NCI-H128 (cell line): ENCODE data around the gene DTNA.

Source experiments
- DNase-seq: peaks from one replicate; lab custom pipeline; 2025; ENCODE audit not compliant: unreplicated experiment; lab: John Stamatoyannopoulos, UW

The DTNA gene

GRCh38 chr18:34767601-34768027 lies 57.5 kb downstream of the DTNA start:
- no peak for DNase-seq

- no peak for DNase-seq
These were observed 61.9 kb downstream of the DTNA start for GRCh38 chr18:34771958-34772357.

- no peak for DNase-seq
These were observed 62.8 kb downstream of the DTNA start for GRCh38 chr18:34772887-34773286.

- DNase-seq, result no peak
These were observed 63.3 kb downstream of the DTNA start for GRCh38 chr18:34773378-34773777.

- DNase-seq, result peak; percentile 34
These were observed 64.1 kb downstream of the DTNA start for GRCh38 chr18:34773961-34774766.

- no peak for DNase-seq
These were observed 65.4 kb downstream of the DTNA start for GRCh38 chr18:34775461-34775860.

GRCh38 chr18:34779112-34779511 lies 69.0 kb downstream of the DTNA start:
- DNase-seq, result no peak

GRCh38 chr18:34780856-34781255 lies 70.8 kb downstream of the DTNA start:
- DNase-seq, result no peak

GRCh38 chr18:34783501-34783900 lies 73.4 kb downstream of the DTNA start:
- no peak for DNase-seq

- no peak for DNase-seq
These were observed 76.2 kb downstream of the DTNA start for GRCh38 chr18:34786162-34786741.

- peak; percentile 67 for DNase-seq
These were observed 77.9 kb downstream of the DTNA start for GRCh38 chr18:34787931-34788532.

- no peak for DNase-seq
These were observed 79.8 kb downstream of the DTNA start for GRCh38 chr18:34789768-34790344.

- no peak for DNase-seq
These were observed 84.2 kb downstream of the DTNA start for GRCh38 chr18:34794348-34794747.

GRCh38 chr18:34795070-34795732 lies 85.1 kb downstream of the DTNA start:
- DNase-seq, result no peak

- DNase-seq, result no peak
These were observed 86.0 kb downstream of the DTNA start for GRCh38 chr18:34796035-34796657.

- DNase-seq, result no peak
These were observed 89.2 kb downstream of the DTNA start for GRCh38 chr18:34799291-34799690.

GRCh38 chr18:34800381-34800780 lies 90.3 kb downstream of the DTNA start:
- DNase-seq, result no peak

- DNase-seq, result no peak
These were observed 91.7 kb downstream of the DTNA start for GRCh38 chr18:34801774-34802173.

GRCh38 chr18:34802959-34803358 lies 92.9 kb downstream of the DTNA start:
- DNase-seq, result no peak

GRCh38 chr18:34803877-34804400 lies 93.8 kb downstream of the DTNA start:
- no peak for DNase-seq
